Keratinocyte (primary cell): ENCODE data around the gene SLC7A7.

Experiments
- EZH2 ChIP-seq: IDR thresholded peaks from one replicate; pipeline ENCODE4 v1.6.1; 2012; ENCODE audit warnings: inconsistent platforms, mild to moderate bottlenecking, low read length, moderate library complexity
- TF ChIP-seq, protein P1 (sequence below), 3 experiments: IDR thresholded peaks in 1 of 3; conservative IDR thresholded peaks in 1 of 3; optimal IDR thresholded peaks in 1 of 3; 2 replicates in 2 of 3; 3 replicates in 1 of 3; pipeline versions ENCODE3 to v1.5.1; 2011; ENCODE audit warnings: low read length in 3 of 3, mild to moderate bottlenecking in 3 of 3, moderate library complexity in 2 of 3, control low read depth in 1 of 3, inconsistent platforms in 1 of 3; ENCODE audit not compliant: insufficient read depth in 2 of 3; ENCODE audit errors: extremely low read depth in 1 of 3

DNA sequence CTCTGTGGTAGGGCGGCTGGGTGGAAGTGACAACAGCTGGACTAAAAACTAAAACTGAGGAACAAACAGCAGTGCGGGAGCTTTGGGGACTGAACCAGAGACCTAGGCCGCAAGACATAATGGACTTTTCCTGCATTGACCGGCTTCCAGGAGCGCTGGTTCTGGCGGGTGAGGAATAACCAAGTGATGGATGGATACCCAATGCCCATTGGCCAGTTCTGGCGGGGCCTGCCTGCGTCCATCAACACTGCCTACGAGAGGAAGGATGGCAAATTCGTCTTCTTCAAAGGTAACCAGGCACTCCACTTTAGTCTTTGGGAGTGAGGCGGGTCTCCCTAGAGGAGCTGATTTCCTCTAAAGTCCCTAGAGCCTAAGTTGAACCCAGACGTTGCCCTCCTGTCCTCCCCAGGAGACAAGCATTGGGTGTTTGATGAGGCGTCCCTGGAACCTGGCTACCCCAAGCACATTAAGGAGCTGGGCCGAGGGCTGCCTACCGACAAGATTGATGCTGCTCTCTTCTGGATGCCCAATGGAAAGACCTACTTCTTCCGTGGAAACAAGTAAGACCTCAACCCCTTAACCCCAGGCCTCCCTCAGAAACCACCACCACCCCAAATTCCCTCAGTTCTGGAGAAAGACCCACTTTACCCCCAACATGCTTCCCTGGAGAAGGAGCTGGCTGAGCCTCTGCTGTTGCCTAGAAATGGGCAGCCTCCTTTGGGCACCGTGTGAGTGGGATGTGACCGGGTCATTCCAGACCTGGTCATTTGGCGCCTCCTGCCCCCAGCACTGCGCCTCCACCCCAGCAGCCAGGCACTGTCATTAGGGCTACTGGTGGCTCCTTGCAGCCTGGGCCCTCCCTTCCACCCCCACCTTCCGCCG lies 29.2 kb upstream of the SLC7A7 start:
- TF ChIP-seq, protein P1, sequence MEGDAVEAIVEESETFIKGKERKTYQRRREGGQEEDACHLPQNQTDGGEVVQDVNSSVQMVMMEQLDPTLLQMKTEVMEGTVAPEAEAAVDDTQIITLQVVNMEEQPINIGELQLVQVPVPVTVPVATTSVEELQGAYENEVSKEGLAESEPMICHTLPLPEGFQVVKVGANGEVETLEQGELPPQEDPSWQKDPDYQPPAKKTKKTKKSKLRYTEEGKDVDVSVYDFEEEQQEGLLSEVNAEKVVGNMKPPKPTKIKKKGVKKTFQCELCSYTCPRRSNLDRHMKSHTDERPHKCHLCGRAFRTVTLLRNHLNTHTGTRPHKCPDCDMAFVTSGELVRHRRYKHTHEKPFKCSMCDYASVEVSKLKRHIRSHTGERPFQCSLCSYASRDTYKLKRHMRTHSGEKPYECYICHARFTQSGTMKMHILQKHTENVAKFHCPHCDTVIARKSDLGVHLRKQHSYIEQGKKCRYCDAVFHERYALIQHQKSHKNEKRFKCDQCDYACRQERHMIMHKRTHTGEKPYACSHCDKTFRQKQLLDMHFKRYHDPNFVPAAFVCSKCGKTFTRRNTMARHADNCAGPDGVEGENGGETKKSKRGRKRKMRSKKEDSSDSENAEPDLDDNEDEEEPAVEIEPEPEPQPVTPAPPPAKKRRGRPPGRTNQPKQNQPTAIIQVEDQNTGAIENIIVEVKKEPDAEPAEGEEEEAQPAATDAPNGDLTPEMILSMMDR (optimal IDR thresholded peaks at IDR 0.05 in 1 of 3, IDR thresholded peaks at IDR 0.05 in 1 of 3, conservative IDR thresholded peaks at IDR 0.05 in 1 of 3; ENCODE audit: extremely low read depth in 1 of 3, insufficient read depth in 2 of 3, low read length in 3 of 3): no peak
- TF ChIP-seq EZH2: no peak
